ENCODE data around the gene SPIC. TPM values are rescaled to one million over a fixed set of nuclear protein-coding genes. Genes with fewer than 3 reads are reported as not detected.
A peak's percentile ranks its signal among the peaks of the same experiment; 100 is the strongest.

Gene SPIC
- total RNA-seq, 1 donor from 2014 or later: not detected

- intact Hi-C loops (cut with micrococcal nuclease): no loop called here
- no peak overlapping the region for H3K27ac ChIP-seq (replicated peaks)
- no peaks in the 10 kb centered on the region for H3K9me3 ChIP-seq (replicated peaks)
- no peaks in the 10 kb centered on the region for H3K4me1 ChIP-seq
- TF ChIP-seq CTCF (IDR thresholded peaks at IDR 0.05; ENCODE audit: borderline replicate concordance): no peak
- H3K4me3 ChIP-seq: no peak overlapping the region
- no peak for DNase-seq
- no peaks in the 10 kb centered on the region for H3K27me3 ChIP-seq (ENCODE audit: low read depth)
- H3K36me3 ChIP-seq: no peaks in the 10 kb centered on the region
Measured at GRCh38 chr12:101475751-101476305, 692 bp downstream of the SPIC start.

- Histone ChIP-seq H3K4me3 (no peak overlapping the region), H3K4me1 (no peaks in the 10 kb centered on the region), H3K36me3 (no peaks in the 10 kb centered on the region), H3K27ac (replicated peaks) (no peak overlapping the region), H3K9me3 (replicated peaks) (no peaks in the 10 kb centered on the region), H3K27me3 (ENCODE audit: low read depth) (peaks cover 4% of the 10 kb centered on the region)
- no peak for DNase-seq
- intact Hi-C loops (cut with micrococcal nuclease): no loop called here
- no peak for TF ChIP-seq CTCF (IDR thresholded peaks at IDR 0.05; ENCODE audit: borderline replicate concordance)
Measured at GRCh38 chr12:101480849-101481248, 5.7 kb downstream of the SPIC start.

- Histone ChIP-seq H3K4me1 (no peaks in the 10 kb centered on the region), H3K4me3 (no peak overlapping the region), H3K27me3 (ENCODE audit: low read depth) (peaks cover 4% of the 10 kb centered on the region), H3K9me3 (replicated peaks) (no peaks in the 10 kb centered on the region), H3K27ac (replicated peaks) (no peak overlapping the region), H3K36me3 (no peaks in the 10 kb centered on the region)
- intact Hi-C loops (cut with micrococcal nuclease): no loop called here
- no peak for DNase-seq
- TF ChIP-seq CTCF (IDR thresholded peaks at IDR 0.05; ENCODE audit: borderline replicate concordance): no peak
Measured at GRCh38 chr12:101485021-101485420, 9.9 kb downstream of the SPIC start.

GRCh38 chr12:101488469-101488868 lies 13.3 kb downstream of the SPIC start:
- Histone ChIP-seq H3K9me3 (replicated peaks) (no peaks in the 10 kb centered on the region), H3K4me3 (no peak overlapping the region), H3K27me3 (ENCODE audit: low read depth) (peaks cover 3% of the 10 kb centered on the region), H3K4me1 (no peaks in the 10 kb centered on the region), H3K27ac (replicated peaks) (no peak overlapping the region), H3K36me3 (no peaks in the 10 kb centered on the region)
- no peak for DNase-seq
- intact Hi-C loops (cut with micrococcal nuclease): no loop called here
- no peak for TF ChIP-seq CTCF (IDR thresholded peaks at IDR 0.05; ENCODE audit: borderline replicate concordance)

- DNase-seq: no peak
- no peak overlapping the region for H3K27ac ChIP-seq (replicated peaks)
- H3K36me3 ChIP-seq: no peaks in the 10 kb centered on the region
- H3K9me3 ChIP-seq (replicated peaks): no peaks in the 10 kb centered on the region
- no peaks in the 10 kb centered on the region for H3K27me3 ChIP-seq (ENCODE audit: low read depth)
- intact Hi-C loops (cut with micrococcal nuclease): no loop called here
- peak; percentile 60 for TF ChIP-seq CTCF (IDR thresholded peaks at IDR 0.05; ENCODE audit: borderline replicate concordance)
- no peaks in the 10 kb centered on the region for H3K4me1 ChIP-seq
- no peak overlapping the region for H3K4me3 ChIP-seq
Measured at GRCh38 chr12:101490286-101490920, 15.3 kb downstream of the SPIC start.

All from left ventricle myocardium inferior (tissue), 1 donor.